Neural crest cell (in vitro differentiated cells): ENCODE data around the gene SMIM31. TPM values are rescaled to one million over a fixed set of nuclear protein-coding genes. Genes with fewer than 3 reads are reported as not detected.

Source experiments
- DNase-seq: peaks from one replicate; pipeline ENCODE4 v3.0.0; 2021; ENCODE audit warnings: low read depth, mixed read lengths, low spot score
- H3K27ac Mint-ChIP-seq: one replicate; pipeline ENCODE4 v1.8.0; 2021; ENCODE audit warnings: mild to moderate bottlenecking, mixed read lengths; ENCODE audit not compliant: unreplicated experiment
- H3K27me3 Mint-ChIP-seq: 2 replicates; pipeline ENCODE4 v1.8.0; 2021; ENCODE audit warnings: low read depth, mild to moderate bottlenecking, mixed read lengths
- H3K36me3 Mint-ChIP-seq: 2 replicates; pipeline ENCODE4 v1.8.0; 2021; ENCODE audit warnings: low read depth, mild to moderate bottlenecking, mixed read lengths
- H3K4me1 Mint-ChIP-seq: 2 replicates; pipeline ENCODE4 v1.8.0; 2021; ENCODE audit warnings: mixed read lengths
- H3K4me3 Mint-ChIP-seq: one replicate; pipeline ENCODE4 v1.8.0; 2021; ENCODE audit warnings: mild to moderate bottlenecking, mixed read lengths
- H3K9me3 Mint-ChIP-seq: 2 replicates; pipeline ENCODE4 v1.8.0; 2021; ENCODE audit warnings: mixed read lengths
- CTCF ChIP-seq: fragments of 200-600 bp; sonication (generic); conservative IDR thresholded peaks from 2 replicates; pipeline ENCODE4 v1.5.0; 2021; ENCODE audit warnings: antibody characterized with exemption, mild to moderate bottlenecking
- total RNA-seq: library from RNA; stranded (reverse); gene quantifications from 2 replicates; pipeline ENCODE4 v1.2.1, GENCODE V29; 2021

The SMIM31 gene
- total RNA-seq, 1 donor from 2014 or later: not detected

GRCh38 chr4:164779811-164780216 is 25.9 kb downstream of the SMIM31 start:
- peaks cover 2% of the 10 kb centered on the region for H3K27me3 Mint-ChIP-seq
- H3K4me1 Mint-ChIP-seq: no peaks in the 10 kb centered on the region
- TF ChIP-seq CTCF: peak; percentile 87
- no peaks in the 10 kb centered on the region for H3K36me3 Mint-ChIP-seq
- H3K4me3 Mint-ChIP-seq: no peak overlapping the region
- peak; percentile 47 for DNase-seq
- no peak overlapping the region for H3K27ac Mint-ChIP-seq
- H3K9me3 Mint-ChIP-seq: no peaks in the 10 kb centered on the region

- peaks cover 2% of the 10 kb centered on the region for H3K27me3 Mint-ChIP-seq
- H3K27ac Mint-ChIP-seq: no peak overlapping the region
- no peaks in the 10 kb centered on the region for H3K4me1 Mint-ChIP-seq
- H3K9me3 Mint-ChIP-seq: no peaks in the 10 kb centered on the region
- H3K36me3 Mint-ChIP-seq: no peaks in the 10 kb centered on the region
- H3K4me3 Mint-ChIP-seq: no peak overlapping the region
- no peak for TF ChIP-seq CTCF
- DNase-seq: no peak
Observed at GRCh38 chr4:164780839-164781238, 26.9 kb downstream of the SMIM31 start.

GRCh38 chr4:164783976-164784375 is 30.0 kb downstream of the SMIM31 start:
- H3K27me3 Mint-ChIP-seq: no peaks in the 10 kb centered on the region
- no peak for DNase-seq
- H3K27ac Mint-ChIP-seq: no peak overlapping the region
- no peaks in the 10 kb centered on the region for H3K9me3 Mint-ChIP-seq
- H3K4me3 Mint-ChIP-seq: no peak overlapping the region
- no peak for TF ChIP-seq CTCF
- H3K36me3 Mint-ChIP-seq: no peaks in the 10 kb centered on the region
- no peaks in the 10 kb centered on the region for H3K4me1 Mint-ChIP-seq

GRCh38 chr4:164789047-164789446 is 35.1 kb downstream of the SMIM31 start:
- Mint-ChIP-seq H3K27me3 (no peaks in the 10 kb centered on the region), H3K4me3 (no peak overlapping the region), H3K9me3 (no peaks in the 10 kb centered on the region), H3K27ac (no peak overlapping the region), H3K36me3 (no peaks in the 10 kb centered on the region), H3K4me1 (no peaks in the 10 kb centered on the region)
- DNase-seq: no peak
- TF ChIP-seq CTCF: no peak

GRCh38 chr4:164790249-164790648 is 36.3 kb downstream of the SMIM31 start:
- H3K4me3 Mint-ChIP-seq: no peak overlapping the region
- H3K27me3 Mint-ChIP-seq: no peaks in the 10 kb centered on the region
- no peak for TF ChIP-seq CTCF
- no peaks in the 10 kb centered on the region for H3K9me3 Mint-ChIP-seq
- no peaks in the 10 kb centered on the region for H3K4me1 Mint-ChIP-seq
- no peak for DNase-seq
- H3K27ac Mint-ChIP-seq: no peak overlapping the region
- H3K36me3 Mint-ChIP-seq: no peaks in the 10 kb centered on the region

- Mint-ChIP-seq H3K4me3 (no peak overlapping the region), H3K36me3 (no peaks in the 10 kb centered on the region), H3K4me1 (peaks cover 8% of the 10 kb centered on the region), H3K27ac (peak overlapping the region; percentile 0), H3K9me3 (no peaks in the 10 kb centered on the region), H3K27me3 (no peaks in the 10 kb centered on the region)
- no peak for DNase-seq
- no peak for TF ChIP-seq CTCF
Observed at GRCh38 chr4:164799410-164799809, 45.5 kb downstream of the SMIM31 start.
